K562 (cell line): ENCODE results near the gene FAHD2B. TPM values are rescaled to one million over a fixed set of nuclear protein-coding genes. Genes with fewer than 3 reads are reported as not detected.
"Not testable (repeated sequence)": the region's sequence is repeated elsewhere in the genome, so short reads cannot be mapped to it uniquely, and the experiment has no call there.

Experiments
- ATAC-seq: fragments of 200-7000 bp; cut with Tn5 transposase; 3 replicates; pipeline ENCODE4 v1.9.1; 2020; ENCODE audit warnings: moderate library complexity
- BruUV-seq: library from RNA; stranded (reverse); fragments of 400-500 nt; replicated peaks from 2 replicates; lab custom pipeline; 2021; lab: Mats Ljungman, UMichigan
- CTCF ChIA-PET: fragments of 300-600 bp; formaldehyde crosslinking; extraction: SDS; loops from one replicate; lab custom pipeline; 2021; ENCODE audit warnings: low intra/inter-chr PET ratio; lab: Yijun Ruan, JAX
- POLR2A ChIA-PET: fragments of 300-600, 350-650 bp; sonication (Branson Sonifier 250); formaldehyde crosslinking; extraction: SDS; loops from one replicate; lab custom pipeline; 2021; ENCODE audit warnings: antibody characterized with exemption, inconsistent platforms; lab: Yijun Ruan, JAX
- DNase-seq, 4 experiments: peaks; one replicate each; pipeline versions ENCODE4 v3.0.0 to v3.0.0-alpha.2; 2011 to 2018; ENCODE audit warnings: low spot score in 3 of 4, mixed read lengths in 3 of 4; ENCODE audit errors: extremely low read depth in 1 of 4
- FAIRE-seq: peaks from 2 replicates; lab custom pipeline; 2011; peaks lifted over from hg19 to GRCh38; lab: Jason Lieb, UNC
- H2AFZ ChIP-seq: 2 replicates; pipeline ENCODE4 v1.6.0; 2011; ENCODE audit warnings: low read depth, low read length, control low read depth, inconsistent platforms
- H3K27ac ChIP-seq: fragments of 200-600 bp; 3 replicates; pipeline ENCODE4 v1.8.0; 2011; ENCODE audit warnings: low read depth, mild to moderate bottlenecking, control low read depth, inconsistent platforms, low read length, moderate library complexity, mixed read lengths; ENCODE audit errors: extremely low read depth
- H3K27me3 ChIP-seq, 2 experiments: fragments of 300-600 bp in 1 of 2; 2 replicates in 1 of 2; 3 replicates in 1 of 2; pipeline versions ENCODE4 v1.6.0 to v1.8.0; 2011; ENCODE audit warnings: inconsistent platforms in 2 of 2, low read length in 2 of 2, mild to moderate bottlenecking in 1 of 2, mixed read lengths in 1 of 2, moderate library complexity in 1 of 2; ENCODE audit not compliant: control insufficient read depth in 2 of 2, insufficient read depth in 2 of 2
- H3K36me3 ChIP-seq: fragments of 300-600 bp; 3 replicates; pipeline ENCODE4 v1.8.0; 2011; ENCODE audit warnings: mild to moderate bottlenecking, low read length, inconsistent platforms; ENCODE audit not compliant: control insufficient read depth, insufficient read depth
- H3K4me1 ChIP-seq, 2 experiments: fragments of 200-600 bp in 1 of 2; replicated peaks in 1 of 2; 2 replicates in 1 of 2; 3 replicates in 1 of 2; pipeline versions ENCODE4 v1.5.1 to v1.8.0; 2011; ENCODE audit warnings: inconsistent platforms in 2 of 2, low read length in 2 of 2, mild to moderate bottlenecking in 1 of 2, mixed read lengths in 1 of 2, moderate library complexity in 1 of 2; ENCODE audit not compliant: control insufficient read depth in 2 of 2, insufficient read depth in 2 of 2
- H3K4me2 ChIP-seq: 2 replicates; pipeline ENCODE4 v1.6.1; 2011; ENCODE audit warnings: low read length, control low read depth, inconsistent platforms, mixed read lengths; ENCODE audit not compliant: insufficient read depth
- H3K4me3 ChIP-seq: fragments of 200-600 bp; sonication (generic), shearing (Covaris generic); 2 replicates; pipeline ENCODE4 v1.5.1; 2016; ENCODE audit warnings: control low read depth, inconsistent platforms
- H3K79me2 ChIP-seq: fragments of 200-600 bp; 3 replicates; pipeline ENCODE4 v1.8.0; 2011; ENCODE audit warnings: low read length, inconsistent platforms; ENCODE audit not compliant: control insufficient read depth, insufficient read depth
- H3K9ac ChIP-seq, 2 experiments: 2 replicates each; pipeline versions ENCODE4 v1.6.0 to v1.6.1; 2011; ENCODE audit warnings: low read depth in 2 of 2, low read length in 2 of 2, control low read depth in 1 of 2, inconsistent platforms in 1 of 2, mild to moderate bottlenecking in 1 of 2, mixed read lengths in 1 of 2; ENCODE audit not compliant: insufficient read depth in 1 of 2
- H3K9me1 ChIP-seq: one replicate; pipeline ENCODE4 v1.6.0; 2011; ENCODE audit warnings: inconsistent platforms, mild to moderate bottlenecking, low read length, moderate library complexity; ENCODE audit not compliant: control insufficient read depth, insufficient read depth
- H3K9me3 ChIP-seq: replicated peaks from 2 replicates; pipeline ENCODE4 v1.5.1; 2011; ENCODE audit warnings: low read depth, low read length, inconsistent platforms; ENCODE audit not compliant: control insufficient read depth, insufficient read depth
- H4K20me1 ChIP-seq: replicated peaks from 2 replicates; pipeline ENCODE4 v1.6.1; 2011; ENCODE audit warnings: low read length, inconsistent platforms, mixed read lengths; ENCODE audit not compliant: control insufficient read depth, insufficient read depth
- BCOR ChIP-seq: fragments of 450-650 bp; IDR thresholded peaks from 2 replicates; pipeline ENCODE4 v1.6.1; 2016
- ZNF12 ChIP-seq: sonication (generic); formaldehyde crosslinking; IDR thresholded peaks from 2 replicates; pipeline ENCODE4 v1.4.0; 2020; ENCODE audit warnings: mild to moderate bottlenecking, missing genetic modification reagents
- ZNF146 ChIP-seq: IDR thresholded peaks from one replicate; pipeline ENCODE4 v1.6.1; 2018; ENCODE audit warnings: missing compliant biosample characterization; ENCODE audit not compliant: unreplicated experiment
- WGBS: fragments of 100-300 bp; shearing (Covaris generic); methylation state at CpG from one replicate; pipeline ENCODE4 v1.1.6; 2016; ENCODE audit warnings: low coverage, mixed read lengths; ENCODE audit not compliant: insufficient coverage; ENCODE audit errors: missing lambda C conversion rate; 5-methylcytosine and 5-hydroxymethylcytosine counted together
- in situ Hi-C: fragments of 300-500 bp; cut with MboI; formaldehyde crosslinking; loops from 4 replicates; pipeline ENCODE4 v1.15.0; 2018; ENCODE audit warnings: inconsistent platforms, mixed read lengths
- intact Hi-C: fragments of 100-400 bp; cut with micrococcal nuclease; formaldehyde crosslinking; loops from 2 replicates; pipeline ENCODE4 v1.14.2; 2022
- polyA plus RNA-seq, 8 experiments: library from polyadenylated mRNA; depleted of rRNA in 4 of 8; stranded (reverse) in 5 of 8; unstranded in 3 of 8; fragments of >200 nt; fragmentation: Nextera tagmentation in 2 of 8; fragmentation: Illumina TruSeq in 1 of 8; extraction: Ambion mirVana in 2 of 8; extraction: Trizol in 1 of 8; gene quantifications; 2 replicates each; pipeline versions ENCODE4 v1.2.1 to v1.2.3, GENCODE V29; 2011 to 2014; ENCODE audit warnings: inconsistent platforms in 1 of 8, missing spikeins in 1 of 8
- total RNA-seq, 7 experiments: library from RNA; depleted of rRNA in 6 of 7; stranded (reverse); fragments of >200 nt in 6 of 7; fragmentation: Illumina TruSeq in 2 of 7; extraction: Trizol in 2 of 7; gene quantifications; 2 replicates each; pipeline versions ENCODE4 v1.2.1 to v1.2.3, GENCODE V29; 2011 to 2021; ENCODE audit warnings: low replicate concordance in 1 of 7

The FAHD2B gene
- total and polyA plus RNA-seq, 9 of the 15 experiments (the other 6 are each of a cell fraction or from before 2014, with no cell fraction given), result 4.7 to 36.6 (median 26.1) TPM

- H3K9me1 ChIP-seq, H3K27me3 ChIP-seq, H2AFZ ChIP-seq, H3K4me3 ChIP-seq: not testable (repeated sequence)
- in situ Hi-C loops, result loop anchor here (10.0 to 25.0 kb wide), 2 partner anchors 112 to 245 kb away; partner anchors contain the start of genes ANKRD39 and SEMA4C
- TF ChIP-seq ZNF146 (CRISPR knock-in tag) (peak; percentile 79), BCOR (peak; percentile 38; the same call in 1 of the 2 replicates)
- TF ChIP-seq, all 486 proteins: peak for 2; not testable (repeated sequence) for 484
- BruUV-seq, ATAC-seq, H3K4me1 ChIP-seq, POLR2A ChIA-PET, H3K36me3 ChIP-seq, H3K4me2 ChIP-seq, H3K79me2 ChIP-seq, H3K27ac ChIP-seq, DNase-seq, FAIRE-seq, intact Hi-C loops, H3K9ac ChIP-seq, CTCF ChIA-PET, H4K20me1 ChIP-seq, H3K9me3 ChIP-seq: not testable (repeated sequence)
- WGBS, result 0% methylated on average over 1 of the region's 2 CpGs
These were observed 12.2 kb upstream of the FAHD2B start for GRCh38 chr2:97106878-97107277.

DNA sequence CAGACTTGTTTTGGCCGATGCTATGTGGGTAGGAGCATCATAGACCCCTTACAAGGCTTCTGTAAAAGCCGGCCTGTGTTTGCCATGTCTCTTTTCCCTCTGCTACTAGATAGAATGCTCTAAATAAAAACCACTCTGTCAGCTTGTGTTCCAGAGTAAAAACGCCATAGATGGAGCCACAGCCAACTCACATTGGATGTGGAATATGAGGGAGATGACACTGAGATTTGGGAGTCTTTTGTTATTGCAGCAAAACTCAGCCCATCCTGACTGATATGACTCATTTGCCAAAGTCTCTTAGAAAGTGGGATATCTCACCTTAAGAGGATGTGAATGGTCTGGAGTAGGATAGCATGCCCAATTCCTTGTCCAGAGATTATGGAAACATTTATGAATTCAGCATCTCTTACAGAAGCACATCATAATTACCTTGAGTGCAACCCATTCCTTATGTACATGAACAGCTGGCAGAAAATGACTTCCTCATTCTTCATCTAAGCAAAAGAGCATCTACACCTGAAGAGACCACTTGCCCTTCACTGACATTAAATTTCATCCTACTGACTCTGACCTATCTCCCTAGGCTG lies 4.2 kb upstream of the FAHD2B start:
- CTCF ChIA-PET, POLR2A ChIA-PET: not testable (repeated sequence)

More for the DNA sequence above, 4.2 kb upstream of the FAHD2B start:
- H2AFZ ChIP-seq, H3K27ac ChIP-seq, ATAC-seq, H3K4me1 ChIP-seq, H3K9me1 ChIP-seq, H3K79me2 ChIP-seq, DNase-seq, intact Hi-C loops, FAIRE-seq, H3K9ac ChIP-seq, H3K4me2 ChIP-seq, H3K27me3 ChIP-seq, BruUV-seq, H3K4me3 ChIP-seq, H3K9me3 ChIP-seq, H4K20me1 ChIP-seq, H3K36me3 ChIP-seq: not testable (repeated sequence)
- TF ChIP-seq ZNF12 (CRISPR knock-in tag), result peak; percentile 98
- in situ Hi-C loops, result loop anchor here (10.0 kb wide), 1 partner anchor 1694 kb away; the partner anchor contains the start of gene FAHD2A
- WGBS, result 6% methylated on average over 3 of the region's 3 CpGs
